H9 (cell line): ENCODE measurements around the gene PLEKHG2. TPM values are rescaled to one million over a fixed set of nuclear protein-coding genes. Genes with fewer than 3 reads are reported as not detected.

Source experiments
- DNase-seq: peaks from one replicate; pipeline ENCODE4 v3.0.0-alpha.2; 2017
- H2AFZ ChIP-seq: one replicate; pipeline ENCODE4 v1.6.1; 2013; ENCODE audit warnings: mild to moderate bottlenecking, low read length, control low read depth, moderate library complexity
- H2AK5ac ChIP-seq: 2 replicates; pipeline ENCODE4 v1.6.1; 2013; ENCODE audit warnings: low read length, control low read depth, mixed read lengths; ENCODE audit not compliant: insufficient read length
- H2BK120ac ChIP-seq: one replicate; pipeline ENCODE4 v1.6.1; 2013; ENCODE audit warnings: low read depth, mild to moderate bottlenecking, low read length, control low read depth, inconsistent platforms; ENCODE audit not compliant: poor library complexity, severe bottlenecking
- H2BK12ac ChIP-seq: 2 replicates; pipeline ENCODE4 v1.6.1; 2013; ENCODE audit warnings: low read length, control low read depth, mixed read lengths, low read depth; ENCODE audit not compliant: insufficient read length
- H2BK15ac ChIP-seq: 2 replicates; pipeline ENCODE4 v1.6.1; 2013; ENCODE audit warnings: low read depth, low read length, control low read depth
- H2BK20ac ChIP-seq: one replicate; pipeline ENCODE4 v1.6.1; 2013; ENCODE audit warnings: low read depth, mild to moderate bottlenecking, low read length, control low read depth, inconsistent platforms; ENCODE audit not compliant: poor library complexity, severe bottlenecking
- H2BK5ac ChIP-seq: 2 replicates; pipeline ENCODE4 v1.6.1; 2013; ENCODE audit warnings: low read length, control low read depth, mixed read lengths; ENCODE audit not compliant: insufficient read length
- H3K14ac ChIP-seq: 2 replicates; pipeline ENCODE4 v1.6.1; 2013; ENCODE audit warnings: low read length, control low read depth; ENCODE audit not compliant: insufficient read depth
- H3K18ac ChIP-seq: 2 replicates; pipeline ENCODE4 v1.6.1; 2013; ENCODE audit warnings: low read depth, mild to moderate bottlenecking, mixed read lengths, low read length, control low read depth; ENCODE audit not compliant: insufficient read length
- H3K23ac ChIP-seq: 2 replicates; pipeline ENCODE4 v1.6.1; 2013; ENCODE audit warnings: low read length, control low read depth, mixed read lengths, low read depth; ENCODE audit not compliant: insufficient read length
- H3K23me2 ChIP-seq: 2 replicates; pipeline ENCODE4 v1.6.1; 2013; ENCODE audit warnings: low read depth, mild to moderate bottlenecking, mixed read lengths, low read length, control low read depth; ENCODE audit not compliant: insufficient read length, poor library complexity, severe bottlenecking
- H3K27ac ChIP-seq: 2 replicates; pipeline ENCODE4 v1.5.1; 2013; ENCODE audit warnings: low read length, control low read depth, mixed read lengths, low read depth; ENCODE audit not compliant: insufficient read length
- H3K27me3 ChIP-seq: 2 replicates; pipeline ENCODE4 v1.6.1; 2013; ENCODE audit warnings: low read length, control low read depth, inconsistent platforms; ENCODE audit not compliant: insufficient read depth
- H3K4ac ChIP-seq: 2 replicates; pipeline ENCODE4 v1.6.1; 2013; ENCODE audit warnings: low read depth, mild to moderate bottlenecking, control low read depth, inconsistent platforms, low read length, moderate library complexity
- H3K4me1 ChIP-seq: 2 replicates; pipeline ENCODE4 v1.6.1; 2013; ENCODE audit warnings: low read length, control low read depth, inconsistent platforms; ENCODE audit not compliant: insufficient read depth
- H3K4me2 ChIP-seq: 2 replicates; pipeline ENCODE4 v1.6.1; 2013; ENCODE audit warnings: low read length, control low read depth, mixed read lengths; ENCODE audit not compliant: insufficient read length, insufficient read depth
- H3K56ac ChIP-seq: 2 replicates; pipeline ENCODE4 v1.6.1; 2013; ENCODE audit warnings: low read depth, mild to moderate bottlenecking, mixed read lengths, low read length, control low read depth; ENCODE audit not compliant: insufficient read length
- H3K79me1 ChIP-seq: 2 replicates; pipeline ENCODE4 v1.6.1; 2013; ENCODE audit warnings: low read depth, mild to moderate bottlenecking, moderate library complexity, low read length, control low read depth, inconsistent platforms; ENCODE audit not compliant: insufficient read depth, poor library complexity, severe bottlenecking
- H3K79me2 ChIP-seq: 2 replicates; pipeline ENCODE4 v1.6.1; 2013; ENCODE audit warnings: low read length, control low read depth, inconsistent platforms; ENCODE audit not compliant: insufficient read depth
- H3K9ac ChIP-seq: 2 replicates; pipeline ENCODE4 v1.6.1; 2013; ENCODE audit warnings: low read length, control low read depth, mixed read lengths; ENCODE audit not compliant: insufficient read length; ENCODE audit errors: extremely low read depth
- H3K9me3 ChIP-seq: one replicate; pipeline ENCODE4 v1.6.1; 2013; ENCODE audit warnings: low read depth, low read length, inconsistent platforms; ENCODE audit not compliant: control insufficient read depth
- H3T11ph ChIP-seq: one replicate; pipeline ENCODE4 v1.6.1; 2013; ENCODE audit warnings: mild to moderate bottlenecking, low read length, control low read depth, inconsistent platforms
- H4K20me1 ChIP-seq: one replicate; pipeline ENCODE4 v1.6.1; 2013; ENCODE audit not compliant: control insufficient read depth, insufficient read length, insufficient read depth
- H4K5ac ChIP-seq: 2 replicates; pipeline ENCODE4 v1.6.1; 2013; ENCODE audit warnings: low read depth, mild to moderate bottlenecking, mixed read lengths, low read length, control low read depth; ENCODE audit not compliant: insufficient read length
- H4K8ac ChIP-seq: replicated peaks from 2 replicates; pipeline ENCODE4 v1.6.1; 2013; ENCODE audit warnings: low read length, control low read depth, mixed read lengths, low read depth; ENCODE audit not compliant: insufficient read length
- H4K91ac ChIP-seq: 2 replicates; pipeline ENCODE4 v1.6.1; 2013; ENCODE audit warnings: low read depth, mild to moderate bottlenecking, moderate library complexity, mixed read lengths, low read length, control low read depth; ENCODE audit not compliant: insufficient read length
- H3K27ac Mint-ChIP-seq, 3 experiments: 2 replicates in 2 of 3; 3 replicates in 1 of 3; pipeline ENCODE4 v1.8.0; 2020 to 2021; ENCODE audit warnings: mixed read lengths in 3 of 3, mild to moderate bottlenecking in 1 of 3, moderate library complexity in 1 of 3
- H3K27me3 Mint-ChIP-seq: 2 replicates; pipeline ENCODE4 v1.8.0; 2021; ENCODE audit warnings: low read depth, mild to moderate bottlenecking, moderate library complexity, mixed read lengths
- H3K36me3 Mint-ChIP-seq, 3 experiments: 2 replicates in 2 of 3; 3 replicates in 1 of 3; pipeline ENCODE4 v1.8.0; 2020 to 2021; ENCODE audit warnings: low read depth in 3 of 3, mixed read lengths in 3 of 3; ENCODE audit not compliant: insufficient read depth in 1 of 3
- H3K4me1 Mint-ChIP-seq, 2 experiments: 2 replicates each; pipeline ENCODE4 v1.8.0; 2020; ENCODE audit warnings: mixed read lengths in 2 of 2
- H3K4me3 Mint-ChIP-seq, 2 experiments: 2 replicates in 1 of 2; 3 replicates in 1 of 2; pipeline ENCODE4 v1.8.0; 2020 to 2021; ENCODE audit warnings: mild to moderate bottlenecking in 2 of 2, mixed read lengths in 2 of 2, moderate library complexity in 1 of 2
- H3K9me3 Mint-ChIP-seq, 2 experiments: 2 replicates in 1 of 2; 3 replicates in 1 of 2; pipeline ENCODE4 v1.8.0; 2020; ENCODE audit warnings: mild to moderate bottlenecking in 2 of 2, mixed read lengths in 2 of 2, moderate library complexity in 1 of 2
- CTCF ChIP-seq: fragments of 200-600 bp; sonication (generic); conservative IDR thresholded peaks from 3 replicates; pipeline ENCODE4 v1.8.0; 2021; ENCODE audit warnings: antibody characterized with exemption, mild to moderate bottlenecking
- WGBS: extraction: QIAGEN DNeasy Blood & Tissue Kit; methylation state at CpG from one replicate; pipeline ENCODE4 v1.1.7; 2013; ENCODE audit warnings: missing lambda C conversion rate, low lambda C conversion rate, mixed read lengths; ENCODE audit not compliant: insufficient read length; ENCODE audit errors: extremely low coverage; 5-methylcytosine and 5-hydroxymethylcytosine counted together
- total RNA-seq: library from RNA; stranded (reverse); gene quantifications from 2 replicates; pipeline ENCODE4 v1.2.1, GENCODE V29; 2021

PLEKHG2 gene
- total RNA-seq, 1 experiment from 2014 or later = 167 TPM

- H3K36me3 Mint-ChIP-seq = peaks cover 2 to 20% (median 14%) of the 10 kb centered on the region in 3 experiments
- Histone ChIP-seq H2BK120ac (peak overlapping the region; percentile 97), H2BK15ac (no peak overlapping the region), H2BK20ac (no peak overlapping the region), H3K23me2 (peaks cover 27% of the 10 kb centered on the region), H3K4ac (peak overlapping the region; percentile 50; the same call in 1 of the 2 replicates), H3T11ph (peak overlapping the region; percentile 1), H3K27ac (peak overlapping the region; percentile 42), H2AFZ (no peak overlapping the region), H3K18ac (peak overlapping the region; percentile 73), H3K27me3 (no peaks in the 10 kb centered on the region), H2BK5ac (no peak overlapping the region), H4K91ac (peak overlapping the region; percentile 25), H3K56ac (no peak overlapping the region), H3K9ac (peak overlapping the region; percentile 68), H3K23ac (no peak overlapping the region), H3K79me2 (peaks cover 3% of the 10 kb centered on the region; the same call in 1 of the 2 replicates), H2BK12ac (no peak overlapping the region), H2AK5ac (no peak overlapping the region), H3K9me3 (no peaks in the 10 kb centered on the region), H3K4me1 (peaks cover 5% of the 10 kb centered on the region; the same call in 1 of the 2 replicates), H3K14ac (peak overlapping the region; percentile 93), H4K20me1 (no peaks in the 10 kb centered on the region), H4K5ac (no peak overlapping the region), H3K4me2 (peak overlapping the region; percentile 60), H3K79me1 (no peaks in the 10 kb centered on the region), H4K8ac (no peak overlapping the region)
- DNase-seq = peak; percentile 87
- no peaks in the 10 kb centered on the region; the same call in 1 of the 2 replicates for H3K27me3 Mint-ChIP-seq
- TF ChIP-seq CTCF = no peak
- peak overlapping the region; percentile 99 to 100 (median 100) for H3K27ac Mint-ChIP-seq
- no CpG with 5 or more reads among the region's 43 CpGs for WGBS
- no peaks in the 10 kb centered on the region; a peak in 1 of 5 replicates for H3K9me3 Mint-ChIP-seq
- H3K4me3 Mint-ChIP-seq = peak overlapping the region; percentile 87 to 95
- H3K4me1 Mint-ChIP-seq = peaks cover 34 to 47% of the 10 kb centered on the region in 2 experiments
These were observed 8.8 kb upstream of the PLEKHG2 start for GRCh38 chr19:39403331-39404312.
